DOHH2 (cell line): ENCODE data around the gene TCF12.

Source experiments
- CTCF ChIP-seq: fragments of 200-600 bp; sonication (generic); IDR thresholded peaks from one replicate; pipeline ENCODE4 v1.5.1; 2014; ENCODE audit warnings: antibody characterized with exemption, mild to moderate bottlenecking, low read depth, low read length; ENCODE audit not compliant: poor library complexity, severe bottlenecking
- EZH2phosphoT487 ChIP-seq: fragments of 200-600 bp; sonication (generic); IDR thresholded peaks from 2 replicates; pipeline ENCODE4 v1.6.1; 2017; ENCODE audit warnings: borderline replicate concordance, mild to moderate bottlenecking, antibody characterized with exemption, low read length, moderate library complexity, mixed read lengths

- no peak for TF ChIP-seq CTCF
- no peak for TF ChIP-seq EZH2phosphoT487
These were observed 338.5 kb downstream of the TCF12 start for GRCh38 chr15:57256939-57257338.
